Astrocyte of the cerebellum (primary cell): ENCODE results near the gene MSRB3.

Experiments used
- DNase-seq: peaks from one replicate; pipeline ENCODE4 v3.0.0-alpha.2; 2011; ENCODE audit warnings: low read depth
- H3K4me3 ChIP-seq: 2 replicates; pipeline ENCODE4 v1.5.1; 2011; ENCODE audit warnings: mild to moderate bottlenecking, low read depth, low read length, moderate library complexity
- in situ Hi-C: cut with HindIII; loops from 2 replicates; pipeline ENCODE4 v1.10.0; 2017; ENCODE audit warnings: low sequenced_read_pairs
- TF ChIP-seq, protein P1 (sequence below): IDR thresholded peaks from 2 replicates; pipeline ENCODE4 v1.5.1; 2012; ENCODE audit warnings: low read length, low read depth, moderate library complexity, mild to moderate bottlenecking; ENCODE audit errors: missing control alignments

Gene MSRB3

DNA sequence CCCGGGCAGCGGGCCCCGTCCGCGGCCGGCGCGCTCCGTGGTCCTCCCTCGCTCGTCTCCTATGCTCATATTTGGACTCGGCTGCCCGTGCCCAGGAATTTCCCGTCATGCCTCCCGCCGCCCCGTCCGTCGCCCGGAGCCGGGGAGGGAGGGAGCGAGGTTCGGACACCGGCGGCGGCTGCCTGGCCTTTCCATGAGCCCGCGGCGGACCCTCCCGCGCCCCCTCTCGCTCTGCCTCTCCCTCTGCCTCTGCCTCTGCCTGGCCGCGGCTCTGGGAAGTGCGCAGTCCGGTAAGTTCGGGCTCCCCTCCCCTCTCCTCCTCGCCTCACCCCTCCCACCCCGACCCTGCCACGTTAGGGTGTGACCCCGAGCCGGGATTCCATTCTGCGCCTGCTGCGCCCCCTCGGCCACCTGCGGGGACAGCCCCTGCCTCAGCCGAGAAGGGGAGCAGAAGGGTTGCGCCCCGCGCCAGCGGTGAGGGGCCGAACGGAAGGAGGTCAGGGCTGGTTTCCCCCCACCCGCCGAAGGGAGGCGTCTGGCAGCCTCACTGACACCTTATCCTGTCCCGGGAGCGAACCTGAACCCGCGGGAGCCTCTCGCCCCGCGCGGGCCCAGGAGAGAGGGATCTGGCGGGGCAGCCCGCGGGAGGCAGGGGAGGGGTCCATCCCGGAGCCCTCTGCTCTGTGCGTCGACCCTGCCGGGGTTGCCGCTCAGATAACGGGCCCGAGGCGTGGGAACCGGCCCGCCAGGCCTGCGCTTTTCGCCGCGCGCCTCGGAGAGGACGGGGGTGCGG is at the start of gene MSRB3:
Gene MSRB3, plus strand, starts transcription at position 108 of the 793 bp plus-strand sequence. CDS start 29,897 bp downstream, outside the sequence.
- H3K4me3 ChIP-seq, result peak within 1 kb of the TSS; percentile 79
- DNase-seq, result peak; percentile 28
- TF ChIP-seq, protein P1, sequence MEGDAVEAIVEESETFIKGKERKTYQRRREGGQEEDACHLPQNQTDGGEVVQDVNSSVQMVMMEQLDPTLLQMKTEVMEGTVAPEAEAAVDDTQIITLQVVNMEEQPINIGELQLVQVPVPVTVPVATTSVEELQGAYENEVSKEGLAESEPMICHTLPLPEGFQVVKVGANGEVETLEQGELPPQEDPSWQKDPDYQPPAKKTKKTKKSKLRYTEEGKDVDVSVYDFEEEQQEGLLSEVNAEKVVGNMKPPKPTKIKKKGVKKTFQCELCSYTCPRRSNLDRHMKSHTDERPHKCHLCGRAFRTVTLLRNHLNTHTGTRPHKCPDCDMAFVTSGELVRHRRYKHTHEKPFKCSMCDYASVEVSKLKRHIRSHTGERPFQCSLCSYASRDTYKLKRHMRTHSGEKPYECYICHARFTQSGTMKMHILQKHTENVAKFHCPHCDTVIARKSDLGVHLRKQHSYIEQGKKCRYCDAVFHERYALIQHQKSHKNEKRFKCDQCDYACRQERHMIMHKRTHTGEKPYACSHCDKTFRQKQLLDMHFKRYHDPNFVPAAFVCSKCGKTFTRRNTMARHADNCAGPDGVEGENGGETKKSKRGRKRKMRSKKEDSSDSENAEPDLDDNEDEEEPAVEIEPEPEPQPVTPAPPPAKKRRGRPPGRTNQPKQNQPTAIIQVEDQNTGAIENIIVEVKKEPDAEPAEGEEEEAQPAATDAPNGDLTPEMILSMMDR, result peak; percentile 22
- in situ Hi-C loops, result loop anchor here (25.0 kb wide), 1 partner anchor 834 kb away; no protein-coding TSS in a partner anchor

DNA sequence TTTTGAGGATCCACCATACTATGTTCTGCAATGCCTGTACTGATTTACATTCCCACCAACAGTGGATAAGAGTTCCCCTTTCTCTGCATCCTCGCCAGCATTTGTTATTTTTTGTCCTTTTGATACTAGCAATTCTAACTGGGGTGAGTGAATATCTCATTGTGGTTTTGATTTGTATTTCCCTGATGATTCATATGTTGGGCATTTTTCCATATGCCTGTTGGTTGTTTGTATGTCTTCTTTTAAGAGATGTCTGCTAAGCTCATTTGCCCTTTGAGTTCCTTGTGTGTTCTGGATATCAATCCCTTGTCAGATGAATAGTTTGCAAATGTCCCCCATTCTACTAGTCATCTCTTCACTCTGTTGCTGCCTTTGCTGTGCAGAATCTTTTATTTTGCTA is 49.0 kb upstream of the MSRB3 start:
- peak; percentile 53 for DNase-seq

DNA sequence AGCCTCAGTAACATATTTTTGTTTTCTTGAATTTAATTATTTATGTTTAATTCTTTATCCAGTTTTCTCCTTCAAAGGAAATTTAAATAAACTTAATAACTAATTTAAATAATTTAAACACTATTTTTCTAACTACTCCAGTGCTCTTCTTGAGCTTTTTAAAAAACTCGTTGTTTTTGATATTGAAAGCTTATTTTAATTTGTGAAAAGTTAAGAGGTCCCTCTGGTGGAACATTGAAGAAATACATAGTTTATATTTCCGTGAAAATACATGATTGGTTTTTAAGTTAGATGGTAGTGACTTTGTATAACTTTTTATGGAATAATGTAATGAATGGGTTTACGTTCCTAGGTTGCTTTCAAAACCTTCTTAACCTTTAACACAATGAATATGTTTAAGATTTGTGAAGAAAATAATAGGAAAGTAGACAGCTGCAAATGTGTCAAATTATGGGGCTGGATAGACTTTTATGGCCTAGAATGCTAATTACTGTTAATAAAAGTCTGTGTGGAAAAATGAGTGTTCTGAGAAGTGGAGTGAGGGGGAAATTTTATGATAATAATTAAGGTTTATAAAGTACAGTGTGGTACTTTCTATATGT is 45.9 kb upstream of the MSRB3 start:
- DNase-seq, result peak; percentile 18
- TF ChIP-seq, protein P1, result no peak
- H3K4me3 ChIP-seq, result no peak overlapping the region
- in situ Hi-C loops, result no loop called here

More for the DNA sequence above, 49.0 kb upstream of the MSRB3 start:
- no peak overlapping the region for H3K4me3 ChIP-seq
- in situ Hi-C loops, result no loop called here
- TF ChIP-seq, protein P1, result no peak

DNA sequence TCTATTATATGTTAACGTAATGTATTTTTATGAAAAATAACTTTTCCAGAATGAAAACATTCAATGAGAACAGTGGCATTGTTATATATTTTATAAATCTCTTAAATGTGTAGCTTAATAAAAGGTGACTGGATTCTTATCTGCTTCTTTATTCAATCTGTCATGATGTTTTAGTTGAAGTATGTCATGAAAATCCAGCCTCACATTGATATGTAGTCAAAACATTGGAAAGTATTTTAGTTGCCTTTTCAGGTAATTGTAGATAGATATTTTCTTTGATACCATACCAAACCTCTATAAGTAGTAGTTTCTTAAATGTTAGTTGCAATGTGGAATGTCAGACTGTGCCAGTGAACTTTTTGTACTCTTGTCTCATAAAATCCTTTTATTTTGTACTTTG is 41.3 kb upstream of the MSRB3 start:
- in situ Hi-C loops, result no loop called here
- no peak for DNase-seq
- TF ChIP-seq, protein P1, result no peak
- no peak overlapping the region for H3K4me3 ChIP-seq

DNA sequence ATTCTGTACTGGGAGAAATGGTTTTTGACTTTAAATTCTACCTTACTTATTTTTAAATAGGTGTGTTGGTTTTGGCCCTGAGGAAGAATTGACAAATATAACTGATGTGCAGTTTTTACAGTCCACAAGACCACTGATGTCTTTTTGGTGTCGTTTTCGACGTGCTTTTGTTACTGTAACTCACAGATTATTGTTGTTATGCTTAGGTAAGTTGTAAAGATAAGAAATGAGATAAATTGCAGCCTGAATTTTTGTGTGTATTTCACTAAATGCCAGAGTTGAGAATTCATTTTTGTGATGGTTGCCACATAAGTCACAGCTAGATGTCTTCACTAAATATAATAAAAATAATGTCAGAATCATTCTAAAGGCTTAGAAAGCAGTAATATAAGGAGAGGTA is 39.9 kb upstream of the MSRB3 start:
- TF ChIP-seq, protein P1, result no peak
- DNase-seq, result no peak
- in situ Hi-C loops, result no loop called here
- H3K4me3 ChIP-seq, result no peak overlapping the region

DNA sequence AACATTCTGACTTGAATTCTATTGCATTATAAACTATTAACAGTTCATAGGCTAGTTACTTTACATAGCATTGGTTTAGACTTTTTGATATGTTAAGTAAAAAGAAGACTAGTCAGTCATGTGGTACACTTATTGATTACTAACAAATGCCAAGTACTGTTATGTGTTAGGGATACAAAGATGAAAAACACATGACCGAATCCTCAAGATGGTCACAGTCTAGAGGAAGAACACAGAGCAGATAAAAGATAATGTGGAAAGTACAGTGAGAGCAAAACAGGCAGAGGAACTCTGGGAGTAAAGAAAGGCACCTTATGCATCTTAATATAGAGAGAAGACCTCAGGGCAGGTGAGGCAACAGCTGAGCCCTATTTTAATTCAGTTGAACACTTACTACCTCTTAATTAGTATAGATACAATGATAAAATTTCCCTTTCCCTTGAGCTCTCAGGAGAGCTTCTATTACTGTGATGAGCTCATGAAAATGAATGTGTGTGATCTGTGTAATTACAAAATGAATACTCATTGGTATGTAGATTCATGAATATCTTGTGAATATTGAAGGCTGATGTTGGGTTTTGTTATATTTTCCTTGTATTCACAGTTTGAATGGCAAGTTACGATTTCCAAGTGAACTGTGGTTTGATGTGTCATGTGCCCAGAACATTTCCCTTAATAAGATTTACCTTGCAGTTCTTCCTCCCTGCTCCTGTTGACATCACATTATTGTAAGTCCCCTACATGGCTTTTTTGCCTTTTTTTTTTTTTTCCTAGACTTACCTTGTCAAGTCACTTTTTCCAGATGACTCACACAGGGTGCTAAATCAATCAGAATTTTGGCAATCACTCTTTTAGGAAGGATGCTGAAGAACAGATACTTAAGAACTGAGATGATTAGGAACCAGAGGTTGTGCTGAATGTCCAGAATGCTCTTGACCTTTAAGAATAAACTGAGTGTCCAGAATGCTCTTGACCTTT is 29.5 kb upstream of the MSRB3 start:
- no peak overlapping the region for H3K4me3 ChIP-seq
- DNase-seq, result no peak
- in situ Hi-C loops, result no loop called here
- TF ChIP-seq, protein P1, result no peak
